RWPE2 (cell line): Measurements from ENCODE around the gene CARD14.

Experiments
- ATAC-seq: fragments of 200-7000 bp; cut with Tn5 transposase; 3 replicates; pipeline ENCODE4 v1.9.1; 2021; ENCODE audit warnings: low read depth
- DNase-seq: peaks from one replicate; pipeline ENCODE4 v3.0.0-alpha.2; 2020; ENCODE audit warnings: low spot score
- H3K27ac ChIP-seq: fragments of 450-650 bp; 2 replicates; pipeline ENCODE4 v1.5.1; 2017; ENCODE audit warnings: mild to moderate bottlenecking; ENCODE audit not compliant: poor library complexity, severe bottlenecking
- H3K27me3 ChIP-seq: fragments of 250-450 bp; sonication (Bioruptor Pico); 2 replicates; pipeline ENCODE4 v1.5.1; 2021; ENCODE audit warnings: mild to moderate bottlenecking, moderate library complexity; ENCODE audit not compliant: insufficient read depth, poor library complexity, severe bottlenecking
- H3K36me3 ChIP-seq: fragments of 250-450 bp; sonication (Bioruptor Pico); 2 replicates; pipeline ENCODE4 v1.5.1; 2020; ENCODE audit warnings: low read depth, mild to moderate bottlenecking, moderate library complexity
- H3K4me1 ChIP-seq: fragments of 250-450 bp; sonication (Bioruptor Pico); 2 replicates; pipeline ENCODE4 v1.5.1; 2021; ENCODE audit warnings: mild to moderate bottlenecking, moderate library complexity; ENCODE audit not compliant: insufficient read depth, poor library complexity, severe bottlenecking
- H3K4me3 ChIP-seq: fragments of 250-450 bp; sonication (Bioruptor Pico); 2 replicates; pipeline ENCODE4 v1.5.1; 2021; ENCODE audit warnings: mild to moderate bottlenecking, moderate library complexity; ENCODE audit not compliant: severe bottlenecking
- H3K9me3 ChIP-seq: fragments of 250-450 bp; sonication (Bioruptor Pico); 2 replicates; pipeline ENCODE4 v1.5.1; 2021; ENCODE audit warnings: mild to moderate bottlenecking, moderate library complexity; ENCODE audit not compliant: severe bottlenecking
- CTCF ChIP-seq: fragments of 450-650 bp; IDR thresholded peaks from one replicate; pipeline ENCODE4 v1.5.1; 2017; ENCODE audit warnings: mild to moderate bottlenecking, moderate library complexity; ENCODE audit not compliant: poor library complexity, severe bottlenecking

CARD14 gene

GRCh38 chr17:80232438-80232837 lies 62.6 kb downstream of the CARD14 start:
- no peak for ATAC-seq
- Histone ChIP-seq H3K4me1 (no peaks in the 10 kb centered on the region), H3K4me3 (no peak overlapping the region), H3K9me3 (peaks cover 11% of the 10 kb centered on the region), H3K27me3 (no peaks in the 10 kb centered on the region), H3K27ac (no peak overlapping the region), H3K36me3 (peaks cover 13% of the 10 kb centered on the region)
- no peak for TF ChIP-seq CTCF
- no peak for DNase-seq

- no peak for DNase-seq
- Histone ChIP-seq H3K4me1 (no peaks in the 10 kb centered on the region), H3K27ac (no peak overlapping the region), H3K36me3 (peaks cover 13% of the 10 kb centered on the region), H3K4me3 (no peak overlapping the region), H3K27me3 (no peaks in the 10 kb centered on the region), H3K9me3 (peaks cover 11% of the 10 kb centered on the region)
- ATAC-seq, result no peak
- TF ChIP-seq CTCF, result no peak
Measured at GRCh38 chr17:80233202-80233601, 63.4 kb downstream of the CARD14 start.

DNA sequence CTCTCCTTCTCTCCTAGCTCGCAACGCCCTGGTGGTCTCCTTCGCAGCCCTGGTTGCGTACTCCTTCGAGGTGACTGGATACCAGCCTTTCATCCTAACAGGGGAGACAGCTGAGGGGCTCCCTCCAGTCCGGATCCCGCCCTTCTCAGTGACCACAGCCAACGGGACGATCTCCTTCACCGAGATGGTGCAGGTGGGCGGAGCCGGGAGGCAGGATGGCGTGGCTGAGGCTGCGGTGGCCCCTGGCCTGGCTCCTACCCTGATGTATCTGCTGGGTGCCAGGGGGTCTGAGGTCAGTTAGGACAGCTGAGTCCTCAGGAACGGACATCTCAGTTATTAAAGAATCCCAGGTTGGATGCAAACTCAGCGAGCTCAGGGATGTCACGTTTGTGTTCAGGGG lies 67.1 kb downstream of the CARD14 start:
- Histone ChIP-seq H3K4me1 (no peaks in the 10 kb centered on the region), H3K4me3 (no peak overlapping the region), H3K27me3 (no peaks in the 10 kb centered on the region), H3K27ac (no peak overlapping the region), H3K9me3 (peaks cover 9% of the 10 kb centered on the region), H3K36me3 (peaks cover 10% of the 10 kb centered on the region)
- no peak for TF ChIP-seq CTCF
- DNase-seq (no peak), ATAC-seq (no peak)

DNA sequence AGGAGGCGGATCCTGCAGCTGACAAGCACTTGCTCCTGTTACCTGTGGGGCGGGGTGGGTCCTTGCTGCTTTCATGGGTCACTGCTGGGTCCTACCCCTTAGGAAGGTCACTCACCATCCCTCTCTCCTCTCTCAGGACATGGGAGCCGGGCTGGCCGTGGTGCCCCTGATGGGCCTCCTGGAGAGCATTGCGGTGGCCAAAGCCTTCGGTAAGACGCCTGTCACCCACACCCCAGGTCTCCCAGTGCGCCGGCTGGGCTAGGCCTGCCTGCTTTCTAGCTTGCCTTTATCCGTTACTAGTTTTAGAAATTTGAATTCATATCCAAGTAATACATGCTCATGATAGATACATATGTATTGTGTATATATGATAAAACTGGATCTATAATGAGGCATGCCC lies 67.6 kb downstream of the CARD14 start:
- Histone ChIP-seq H3K27ac (no peak overlapping the region), H3K27me3 (no peaks in the 10 kb centered on the region), H3K9me3 (peaks cover 4% of the 10 kb centered on the region), H3K36me3 (peaks cover 8% of the 10 kb centered on the region), H3K4me3 (no peak overlapping the region), H3K4me1 (no peaks in the 10 kb centered on the region)
- ATAC-seq (no peak), DNase-seq (no peak)
- TF ChIP-seq CTCF, result no peak

DNA sequence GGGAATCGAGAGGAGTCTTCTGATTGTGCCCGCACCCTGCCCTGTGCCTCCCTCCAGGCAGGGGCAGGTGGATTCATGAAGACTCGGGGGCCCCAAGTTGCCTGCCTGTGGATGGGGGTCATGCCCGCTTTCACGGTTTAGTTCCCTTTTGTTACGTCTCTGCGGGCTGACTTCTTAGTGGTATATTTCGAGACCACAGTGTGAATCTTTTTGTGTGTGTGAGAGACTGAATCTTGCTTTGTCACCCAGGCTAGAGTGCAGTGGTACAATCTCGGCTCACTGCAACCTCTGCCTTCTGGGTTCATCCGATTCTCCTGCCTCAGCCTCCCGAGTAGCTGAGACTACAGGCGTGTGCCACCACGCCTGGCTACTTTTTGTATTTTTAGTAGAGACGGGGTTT lies 72.7 kb downstream of the CARD14 start:
- DNase-seq, result no peak
- H3K36me3 ChIP-seq, result peaks cover 4% of the 10 kb centered on the region
- ATAC-seq, result no peak
- no peak for TF ChIP-seq CTCF
- H3K9me3 ChIP-seq, result no peaks in the 10 kb centered on the region
- no peaks in the 10 kb centered on the region for H3K4me1 ChIP-seq
- no peaks in the 10 kb centered on the region for H3K27me3 ChIP-seq
- no peak overlapping the region for H3K27ac ChIP-seq
- H3K4me3 ChIP-seq, result no peak overlapping the region
